MM.1S (cell line): ENCODE data around the gene CNPY1.

Source experiments
- DNase-seq: peaks from one replicate; pipeline ENCODE4 v3.0.0-alpha.2; 2015
- H2AFZ ChIP-seq: fragments of 300-600 bp; sonication (generic); 2 replicates; pipeline ENCODE4 v1.6.0; 2016; ENCODE audit warnings: antibody characterized with exemption, low read length
- H3F3A ChIP-seq: fragments of 300-600 bp; sonication (generic); 2 replicates; pipeline ENCODE4 v1.6.1; 2016; ENCODE audit warnings: mild to moderate bottlenecking, antibody characterized with exemption, low read length, moderate library complexity, mixed read lengths; ENCODE audit not compliant: insufficient read depth
- H3K27ac ChIP-seq: fragments of 300-600 bp; sonication (generic); 2 replicates; pipeline ENCODE4 v1.5.1; 2016; ENCODE audit warnings: mild to moderate bottlenecking, low read length
- H3K27me3 ChIP-seq: fragments of 300-600 bp; sonication (generic); replicated peaks from 2 replicates; pipeline ENCODE4 v1.6.0; 2016; ENCODE audit warnings: low read length; ENCODE audit not compliant: insufficient read depth
- H3K36me3 ChIP-seq: fragments of 300-600 bp; sonication (generic); replicated peaks from 2 replicates; pipeline ENCODE4 v1.6.1; 2016; ENCODE audit warnings: mild to moderate bottlenecking, low read length, mixed read lengths; ENCODE audit not compliant: insufficient read depth
- H3K4me1 ChIP-seq: fragments of 300-600 bp; sonication (generic); 2 replicates; pipeline ENCODE4 v1.6.1; 2016; ENCODE audit warnings: low read length, mixed read lengths
- H3K4me2 ChIP-seq: fragments of 300-600 bp; sonication (generic); 2 replicates; pipeline ENCODE4 v1.6.0; 2016; ENCODE audit warnings: low read depth, low read length
- H3K4me3 ChIP-seq: fragments of 300-600 bp; sonication (generic); 2 replicates; pipeline ENCODE4 v1.5.1; 2016; ENCODE audit warnings: low read length, mixed read lengths
- H3K79me2 ChIP-seq: fragments of 300-600 bp; sonication (generic); 2 replicates; pipeline ENCODE4 v1.6.1; 2016; ENCODE audit warnings: mixed run types, low read length, mixed read lengths
- H3K9ac ChIP-seq: fragments of 300-600 bp; sonication (generic); 2 replicates; pipeline ENCODE4 v1.6.1; 2016; ENCODE audit warnings: low read length, mixed read lengths
- H3K9me2 ChIP-seq: fragments of 300-600 bp; sonication (generic); replicated peaks from 2 replicates; pipeline ENCODE4 v1.6.1; 2016; ENCODE audit warnings: mild to moderate bottlenecking, low read length, mixed read lengths; ENCODE audit not compliant: insufficient read depth
- H3K9me3 ChIP-seq: fragments of 300-600 bp; sonication (generic); replicated peaks from 2 replicates; pipeline ENCODE4 v1.6.1; 2016; ENCODE audit warnings: mild to moderate bottlenecking, low read length, mixed read lengths; ENCODE audit not compliant: insufficient read depth
- H4K20me1 ChIP-seq: fragments of 300-600 bp; sonication (generic); 2 replicates; pipeline ENCODE4 v1.6.1; 2016; ENCODE audit warnings: mild to moderate bottlenecking, low read length, moderate library complexity, mixed read lengths; ENCODE audit not compliant: insufficient read depth
- EZH2 ChIP-seq: fragments of 300-600 bp; sonication (generic); optimal IDR thresholded peaks from 2 replicates; pipeline ENCODE3; 2017; ENCODE audit warnings: low read depth, mild to moderate bottlenecking, antibody characterized with exemption, low read length, mixed read lengths
- EZH2phosphoT487 ChIP-seq: fragments of 300-600 bp; sonication (generic); IDR thresholded peaks from 2 replicates; pipeline ENCODE4 v1.6.1; 2018; ENCODE audit warnings: antibody characterized with exemption, low read length
- TF ChIP-seq, protein P1 (sequence below): fragments of 300-600 bp; sonication (generic); IDR thresholded peaks from 2 replicates; pipeline ENCODE4 v1.5.1; 2016; ENCODE audit warnings: antibody characterized with exemption, low read length, mixed read lengths

The CNPY1 gene

DNA sequence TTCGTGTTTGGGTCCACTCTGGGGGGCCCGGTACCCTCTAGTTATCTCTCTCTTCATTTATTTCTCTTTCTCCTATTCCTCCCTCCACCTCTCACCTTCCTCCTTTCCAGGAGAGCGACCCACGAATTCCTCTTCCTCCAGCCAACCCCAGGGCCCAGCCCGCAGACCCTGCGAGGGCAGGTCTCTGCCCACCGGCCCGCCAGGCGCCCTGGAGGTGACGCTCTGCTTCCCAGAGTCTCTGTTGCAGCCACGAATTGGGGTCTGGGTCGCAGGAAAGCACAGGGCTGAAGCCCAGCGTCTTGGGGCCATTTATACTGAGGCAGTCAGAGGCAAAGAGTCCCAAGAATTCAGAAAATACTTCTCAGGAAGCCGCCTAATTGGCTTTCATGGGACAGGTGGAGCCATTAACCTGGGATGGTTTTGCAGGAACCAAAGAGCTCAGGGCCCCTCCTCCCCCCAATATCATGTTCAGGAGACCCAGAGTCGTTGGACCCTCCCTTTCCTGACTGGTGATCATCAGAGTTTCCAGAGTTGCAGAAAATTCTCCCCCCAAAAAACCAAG, 91.1 kb downstream of the CNPY1 start:
- no peak overlapping the region for H3K9ac ChIP-seq
- no peak overlapping the region for H3K27ac ChIP-seq
- H3F3A ChIP-seq, result no peaks in the 10 kb centered on the region
- no peaks in the 10 kb centered on the region for H3K4me1 ChIP-seq
- TF ChIP-seq, protein P1, sequence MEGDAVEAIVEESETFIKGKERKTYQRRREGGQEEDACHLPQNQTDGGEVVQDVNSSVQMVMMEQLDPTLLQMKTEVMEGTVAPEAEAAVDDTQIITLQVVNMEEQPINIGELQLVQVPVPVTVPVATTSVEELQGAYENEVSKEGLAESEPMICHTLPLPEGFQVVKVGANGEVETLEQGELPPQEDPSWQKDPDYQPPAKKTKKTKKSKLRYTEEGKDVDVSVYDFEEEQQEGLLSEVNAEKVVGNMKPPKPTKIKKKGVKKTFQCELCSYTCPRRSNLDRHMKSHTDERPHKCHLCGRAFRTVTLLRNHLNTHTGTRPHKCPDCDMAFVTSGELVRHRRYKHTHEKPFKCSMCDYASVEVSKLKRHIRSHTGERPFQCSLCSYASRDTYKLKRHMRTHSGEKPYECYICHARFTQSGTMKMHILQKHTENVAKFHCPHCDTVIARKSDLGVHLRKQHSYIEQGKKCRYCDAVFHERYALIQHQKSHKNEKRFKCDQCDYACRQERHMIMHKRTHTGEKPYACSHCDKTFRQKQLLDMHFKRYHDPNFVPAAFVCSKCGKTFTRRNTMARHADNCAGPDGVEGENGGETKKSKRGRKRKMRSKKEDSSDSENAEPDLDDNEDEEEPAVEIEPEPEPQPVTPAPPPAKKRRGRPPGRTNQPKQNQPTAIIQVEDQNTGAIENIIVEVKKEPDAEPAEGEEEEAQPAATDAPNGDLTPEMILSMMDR, result no peak
- TF ChIP-seq EZH2phosphoT487 (no peak), EZH2 (no peak)
- H2AFZ ChIP-seq, result no peak overlapping the region
- H3K4me3 ChIP-seq, result no peak overlapping the region
- peaks cover 78% of the 10 kb centered on the region for H3K27me3 ChIP-seq
- H4K20me1 ChIP-seq, result no peaks in the 10 kb centered on the region
- H3K79me2 ChIP-seq, result no peaks in the 10 kb centered on the region
- no peak overlapping the region for H3K4me2 ChIP-seq
- no peak for DNase-seq
- no peaks in the 10 kb centered on the region for H3K9me2 ChIP-seq
- no peaks in the 10 kb centered on the region; the same call in 1 of the 2 replicates for H3K9me3 ChIP-seq
- H3K36me3 ChIP-seq, result no peaks in the 10 kb centered on the region

DNA sequence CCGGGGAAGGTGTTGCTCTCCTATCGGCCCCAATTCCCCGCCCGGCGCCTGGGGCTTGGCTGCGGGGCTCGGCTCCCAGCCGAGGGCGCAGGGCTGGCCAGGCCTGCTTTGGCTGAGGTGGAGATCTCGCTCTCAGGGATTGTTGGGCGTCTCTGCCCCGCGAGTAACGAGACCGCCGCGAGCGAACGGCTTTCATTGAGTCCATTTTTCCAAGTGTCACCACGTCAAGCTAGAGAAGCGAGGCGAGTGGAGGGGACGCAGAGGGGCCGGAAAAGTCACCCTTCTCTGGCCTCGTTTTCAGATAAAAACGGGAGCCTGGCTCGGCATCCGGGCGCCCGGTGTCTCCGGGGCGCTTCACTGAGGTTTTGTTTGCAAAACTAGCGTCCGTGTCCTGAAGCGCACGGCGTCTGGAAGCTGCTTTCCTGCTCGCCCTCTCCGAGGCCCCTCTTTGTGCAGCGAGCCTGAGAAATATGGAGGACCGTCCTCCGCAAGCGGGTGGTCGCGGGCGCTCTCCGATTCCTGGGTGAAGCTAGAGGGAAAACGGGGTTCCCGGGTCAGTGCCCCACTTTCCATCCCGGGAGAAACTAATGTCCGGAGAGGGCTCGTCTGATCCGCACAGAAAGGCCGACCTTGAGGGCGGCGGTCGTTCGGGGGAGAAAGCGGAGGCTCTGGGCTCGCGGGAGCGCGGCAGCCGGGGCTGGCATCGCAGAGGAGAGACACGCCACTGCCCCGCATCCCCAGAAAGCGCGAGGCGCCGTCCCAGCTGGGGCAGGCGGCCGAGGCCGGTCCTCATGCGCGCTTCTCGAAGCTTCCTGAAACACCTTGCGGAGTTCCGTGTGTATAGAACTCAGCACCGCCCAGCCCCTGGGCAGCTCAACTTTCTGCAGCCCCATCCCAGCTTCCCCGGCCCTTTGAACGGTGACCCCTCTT, 91.9 kb downstream of the CNPY1 start:
- H3K9me2 ChIP-seq, result no peaks in the 10 kb centered on the region
- H3K27ac ChIP-seq, result no peak overlapping the region
- H3K79me2 ChIP-seq, result no peaks in the 10 kb centered on the region
- no peaks in the 10 kb centered on the region for H4K20me1 ChIP-seq
- H3K4me2 ChIP-seq, result no peak overlapping the region
- H3K4me1 ChIP-seq, result no peaks in the 10 kb centered on the region
- no peak for DNase-seq
- H3K9me3 ChIP-seq, result no peaks in the 10 kb centered on the region
- H2AFZ ChIP-seq, result no peak overlapping the region
- no peak overlapping the region for H3K9ac ChIP-seq
- TF ChIP-seq EZH2phosphoT487 (no peak), EZH2 (no peak)
- TF ChIP-seq, protein P1, result no peak
- no peak overlapping the region for H3K4me3 ChIP-seq
- no peaks in the 10 kb centered on the region for H3K36me3 ChIP-seq
- peaks cover 72% of the 10 kb centered on the region for H3K27me3 ChIP-seq
- no peaks in the 10 kb centered on the region for H3F3A ChIP-seq

DNA sequence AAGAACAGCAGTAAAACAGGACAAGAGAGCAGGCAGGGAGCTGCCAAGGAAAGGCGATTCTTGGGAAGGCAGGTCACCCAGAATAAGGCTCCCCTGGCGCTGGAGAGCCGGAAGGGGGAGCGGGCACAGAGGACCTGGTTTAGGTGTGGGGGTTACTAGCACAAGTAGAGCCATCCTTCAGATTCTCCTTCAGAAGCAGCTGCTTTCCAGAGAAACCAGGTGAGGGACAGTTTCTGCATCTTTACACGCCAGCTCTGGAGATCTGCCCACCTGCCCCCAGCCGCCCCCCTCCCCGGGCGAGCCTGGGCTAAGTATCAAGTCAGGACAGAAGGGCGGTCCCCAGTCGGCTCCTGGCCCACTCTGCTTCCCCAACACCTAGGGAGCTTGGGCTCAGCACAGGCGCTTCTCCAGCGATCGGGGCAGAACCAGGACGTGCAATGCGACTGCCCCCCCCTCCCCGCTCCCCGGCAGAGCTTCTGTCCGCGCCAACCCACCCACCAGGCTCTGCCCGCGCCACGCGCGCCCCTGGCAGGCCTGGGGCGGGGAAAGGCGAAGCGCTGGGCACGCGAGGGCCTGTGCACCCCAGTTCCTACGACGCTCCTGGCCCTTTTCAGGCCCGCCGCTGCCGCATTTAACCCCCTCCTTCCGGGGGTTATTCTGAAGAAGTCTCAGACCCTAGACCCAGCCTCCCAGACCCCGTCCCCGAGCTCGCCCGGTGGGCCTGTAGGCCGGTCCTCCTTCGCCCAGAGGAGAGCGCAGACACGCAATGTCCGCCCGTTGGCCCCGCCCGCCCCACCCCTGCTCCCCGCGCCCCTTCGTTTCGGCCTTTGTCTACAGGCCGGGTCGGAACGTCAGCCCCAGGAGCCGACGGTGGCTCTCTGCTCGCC, 92.8 kb downstream of the CNPY1 start:
- Histone ChIP-seq H3K4me1 (no peaks in the 10 kb centered on the region), H4K20me1 (no peaks in the 10 kb centered on the region), H3K4me3 (no peak overlapping the region), H3F3A (no peaks in the 10 kb centered on the region), H3K27ac (no peak overlapping the region), H3K36me3 (no peaks in the 10 kb centered on the region), H3K4me2 (no peak overlapping the region), H3K9ac (no peak overlapping the region), H2AFZ (no peak overlapping the region), H3K79me2 (no peaks in the 10 kb centered on the region), H3K27me3 (peaks cover 76% of the 10 kb centered on the region), H3K9me2 (no peaks in the 10 kb centered on the region), H3K9me3 (no peaks in the 10 kb centered on the region)
- no peak for DNase-seq
- no peak for TF ChIP-seq EZH2
- TF ChIP-seq EZH2phosphoT487, result no peak
- TF ChIP-seq, protein P1, result no peak
